HepG2 (cell line): ENCODE measurements around the gene ADI1.

Experiments
- EZH2 ChIP-seq: conservative IDR thresholded peaks from 2 replicates; pipeline ENCODE4 v1.6.1; 2012; ENCODE audit warnings: mild to moderate bottlenecking, low read depth, low read length, moderate library complexity
- MLXIP ChIP-seq: sonication (generic); formaldehyde crosslinking; IDR thresholded peaks from 2 replicates; pipeline ENCODE4 v1.9.0; 2021; ENCODE audit warnings: missing genetic modification reagents, borderline replicate concordance
- NCOA1 ChIP-seq: sonication (generic); formaldehyde crosslinking; IDR thresholded peaks from 2 replicates; pipeline ENCODE4 v1.9.0; 2021; ENCODE audit warnings: missing genetic modification reagents
- REL ChIP-seq: sonication (generic); formaldehyde crosslinking; conservative IDR thresholded peaks from 2 replicates; pipeline ENCODE4 v1.8.0; 2022; ENCODE audit warnings: mild to moderate bottlenecking, missing genetic modification reagents, moderate library complexity
- TOE1 ChIP-seq: sonication (generic); formaldehyde crosslinking; IDR thresholded peaks from 2 replicates; pipeline ENCODE4 v1.4.0; 2020; ENCODE audit warnings: mild to moderate bottlenecking, missing genetic modification reagents
- ZNF724P ChIP-seq: sonication (generic); formaldehyde crosslinking; IDR thresholded peaks from 2 replicates; pipeline ENCODE4 v1.8.0; 2022; ENCODE audit warnings: missing genetic modification reagents, borderline replicate concordance

- no peak for TF ChIP-seq TOE1
- peak; percentile 78; the same call in 1 of the 2 replicates for TF ChIP-seq ZNF724P (CRISPR knock-in tag)
- no peak for TF ChIP-seq EZH2
- TF ChIP-seq NCOA1 = peak; percentile 77
- peak; percentile 81; the same call in 1 of the 2 replicates for TF ChIP-seq REL (CRISPR knock-in tag)
- no peak for TF ChIP-seq MLXIP (CRISPR knock-in tag)
Observed at GRCh38 chr2:3465844-3466481, 53.4 kb downstream of the ADI1 start.
